Measurements from ENCODE around the gene HOXB1.

HOXB1 gene

GRCh38 chr17:48567209-48567608 is 36.4 kb upstream of the HOXB1 start:
- no peak for DNase-seq

GRCh38 chr17:48566717-48567116 is 35.9 kb upstream of the HOXB1 start:
- DNase-seq, result no peak

GRCh38 chr17:48565925-48566710 is 35.3 kb upstream of the HOXB1 start:
- no peak for DNase-seq

GRCh38 chr17:48565022-48565554 is 34.3 kb upstream of the HOXB1 start:
- DNase-seq, result no peak

- DNase-seq, result peak in 1 of 2 experiments; percentile 44
These were observed 33.6 kb upstream of the HOXB1 start for GRCh38 chr17:48564188-48565021.

- DNase-seq, result no peak
These were observed 33.0 kb upstream of the HOXB1 start for GRCh38 chr17:48563867-48564187.

- DNase-seq, result no peak
These were observed 32.6 kb upstream of the HOXB1 start for GRCh38 chr17:48563385-48563838.

- no peak for DNase-seq
These were observed 32.1 kb upstream of the HOXB1 start for GRCh38 chr17:48562934-48563333.

- DNase-seq, result no peak
These were observed 31.3 kb upstream of the HOXB1 start for GRCh38 chr17:48561884-48562810.

- DNase-seq, result no peak
These were observed 29.3 kb upstream of the HOXB1 start for GRCh38 chr17:48559840-48560817.

- no peak for DNase-seq
These were observed 28.5 kb upstream of the HOXB1 start for GRCh38 chr17:48559122-48559839.

GRCh38 chr17:48558831-48559121 is 28.0 kb upstream of the HOXB1 start:
- DNase-seq, result no peak

- DNase-seq, result no peak
These were observed 27.4 kb upstream of the HOXB1 start for GRCh38 chr17:48558057-48558830.

GRCh38 chr17:48556576-48557401 is 26.0 kb upstream of the HOXB1 start:
- DNase-seq, result no peak

GRCh38 chr17:48556229-48556575 is 25.4 kb upstream of the HOXB1 start:
- no peak for DNase-seq

GRCh38 chr17:48555258-48556228 is 24.7 kb upstream of the HOXB1 start:
- peak in 1 of 2 experiments; percentile 64 for DNase-seq

- peak in 1 of 2 experiments; percentile 25 for DNase-seq
These were observed 23.8 kb upstream of the HOXB1 start for GRCh38 chr17:48554412-48555257.
